HepG2 (cell line): ENCODE measurements around the gene TOM1L1. TPM values are rescaled to one million over a fixed set of nuclear protein-coding genes. Genes with fewer than 3 reads are reported as not detected.
A peak's percentile ranks its signal among the peaks of the same experiment; 100 is the strongest.

Experiments used
- CBX2 ChIP-seq, 2 experiments: fragments of 200-600 bp in 1 of 2; sonication (generic); formaldehyde crosslinking in 1 of 2; IDR thresholded peaks; 2 replicates each; pipeline versions ENCODE4 v1.7.0 to v1.8.1; 2018 to 2022; ENCODE audit warnings: low read depth in 2 of 2, low read length in 1 of 2, mild to moderate bottlenecking in 1 of 2, missing genetic modification reagents in 1 of 2
- E2F2 ChIP-seq: sonication (generic); formaldehyde crosslinking; IDR thresholded peaks from 2 replicates; pipeline ENCODE4 v1.4.0; 2020; ENCODE audit warnings: missing genetic modification reagents, borderline replicate concordance
- ERF ChIP-seq: IDR thresholded peaks from 2 replicates; pipeline ENCODE4 v1.6.1; 2018; ENCODE audit warnings: missing biosample characterization, missing genetic modification reagents
- GMEB1 ChIP-seq: sonication (generic); formaldehyde crosslinking; IDR thresholded peaks from 2 replicates; pipeline ENCODE4 v1.5.1; 2020; ENCODE audit warnings: missing genetic modification reagents, mild to moderate bottlenecking, borderline replicate concordance
- IRX3 ChIP-seq: sonication (generic); formaldehyde crosslinking; IDR thresholded peaks from 2 replicates; pipeline ENCODE4 v1.8.1; 2023; ENCODE audit warnings: mild to moderate bottlenecking, low read depth, missing genetic modification reagents, borderline replicate concordance
- JUND ChIP-seq: sonication (generic); formaldehyde crosslinking; IDR thresholded peaks from 2 replicates; pipeline ENCODE4 v1.8.0; 2022; ENCODE audit warnings: mild to moderate bottlenecking, missing genetic modification reagents
- MTA1 ChIP-seq: sonication (generic); formaldehyde crosslinking; IDR thresholded peaks from 2 replicates; pipeline ENCODE4 v1.4.0; 2020; ENCODE audit warnings: missing genetic modification reagents, mild to moderate bottlenecking, borderline replicate concordance
- MTF2 ChIP-seq: sonication (generic); formaldehyde crosslinking; IDR thresholded peaks from 2 replicates; pipeline ENCODE4 v1.5.0; 2020; ENCODE audit warnings: missing genetic modification reagents, borderline replicate concordance
- NRL ChIP-seq: sonication (generic); formaldehyde crosslinking; IDR thresholded peaks from 2 replicates; pipeline ENCODE4 v1.5.0; 2020; ENCODE audit warnings: missing genetic modification reagents, mild to moderate bottlenecking, moderate library complexity, borderline replicate concordance
- TARDBP ChIP-seq: sonication (generic); formaldehyde crosslinking; IDR thresholded peaks from 2 replicates; pipeline ENCODE4 v1.8.0; 2022; ENCODE audit warnings: mild to moderate bottlenecking, missing genetic modification reagents
- TMF1 ChIP-seq: sonication (generic); formaldehyde crosslinking; IDR thresholded peaks from 2 replicates; pipeline ENCODE4 v1.8.1; 2022; ENCODE audit warnings: low read depth, missing genetic modification reagents
- ZNF230 ChIP-seq: sonication (generic); formaldehyde crosslinking; IDR thresholded peaks from 2 replicates; pipeline ENCODE4 v1.4.0; 2020; ENCODE audit warnings: mild to moderate bottlenecking, missing genetic modification reagents
- ZNF264 ChIP-seq: sonication (generic); formaldehyde crosslinking; IDR thresholded peaks from 2 replicates; pipeline ENCODE4 v1.4.0; 2020; ENCODE audit warnings: missing genetic modification reagents
- ZNF275 ChIP-seq: sonication (generic); formaldehyde crosslinking; IDR thresholded peaks from 2 replicates; pipeline ENCODE4 v1.8.0; 2022; ENCODE audit warnings: missing genetic modification reagents, mild to moderate bottlenecking, inconsistent platforms, borderline replicate concordance
- ZNF335 ChIP-seq: sonication (generic); formaldehyde crosslinking; IDR thresholded peaks from 2 replicates; pipeline ENCODE4 v1.4.0; 2020; ENCODE audit warnings: missing genetic modification reagents
- ZNF33B ChIP-seq: sonication (generic); formaldehyde crosslinking; IDR thresholded peaks from 2 replicates; pipeline ENCODE4 v1.5.1; 2020; ENCODE audit warnings: mild to moderate bottlenecking, missing genetic modification reagents
- ZNF460 ChIP-seq: sonication (generic); formaldehyde crosslinking; IDR thresholded peaks from 2 replicates; pipeline ENCODE4 v1.5.1; 2020; ENCODE audit warnings: missing genetic modification reagents, mild to moderate bottlenecking, borderline replicate concordance
- ZNF547 ChIP-seq: sonication (generic); formaldehyde crosslinking; IDR thresholded peaks from 2 replicates; pipeline ENCODE4 v1.5.1; 2020; ENCODE audit warnings: mild to moderate bottlenecking, missing genetic modification reagents
- ZNF563 ChIP-seq: sonication (generic); formaldehyde crosslinking; IDR thresholded peaks from 2 replicates; pipeline ENCODE4 v1.8.0; 2022; ENCODE audit warnings: mild to moderate bottlenecking, moderate library complexity, missing genetic modification reagents
- ZNF691 ChIP-seq: sonication (generic); formaldehyde crosslinking; IDR thresholded peaks from 2 replicates; pipeline ENCODE4 v1.4.0; 2020; ENCODE audit warnings: missing genetic modification reagents, low read depth, mild to moderate bottlenecking, borderline replicate concordance
- ZNF792 ChIP-seq: IDR thresholded peaks from 2 replicates; pipeline ENCODE4 v1.6.1; 2016
- ZSCAN31 ChIP-seq: sonication (generic); formaldehyde crosslinking; IDR thresholded peaks from 2 replicates; pipeline ENCODE4 v1.5.0; 2020; ENCODE audit warnings: low read depth, mild to moderate bottlenecking, missing genetic modification reagents
- polyA plus RNA-seq, 8 experiments: library from polyadenylated mRNA; depleted of rRNA in 3 of 8; stranded (reverse) in 7 of 8; unstranded in 1 of 8; fragments of >200 nt; fragmentation: Illumina TruSeq in 4 of 8; extraction: Trizol in 4 of 8; gene quantifications; 2 replicates each; pipeline versions ENCODE4 v1.2.1 to v1.2.3, GENCODE V29; 2011 to 2016; ENCODE audit warnings: low read depth in 4 of 8, missing spikeins in 1 of 8, mixed read lengths in 1 of 8; ENCODE audit not compliant: insufficient read depth in 1 of 8
- total RNA-seq, 5 experiments: library from RNA; depleted of rRNA; stranded (reverse); fragments of >200 nt; fragmentation: Illumina TruSeq; extraction: Trizol; gene quantifications; 2 replicates each; pipeline ENCODE4 v1.2.3, GENCODE V29; 2016; ENCODE audit warnings: low read depth in 1 of 5

TOM1L1 gene
- total and polyA plus RNA-seq, 2 of the 13 experiments (the other 11 are each of a cell fraction or from before 2014, with no cell fraction given) = 45.3 to 51.3 TPM

- TF ChIP-seq JUND (no peak), GMEB1 (CRISPR knock-in tag) (peak; percentile 66; the same call in 1 of the 2 replicates), TMF1 (CRISPR knock-in tag) (0 out of 2 replicates have a peak, but pooled peaks have one; percentile 28), ZNF563 (CRISPR knock-in tag) (peak; percentile 70; the same call in 1 of the 2 replicates), ZNF230 (CRISPR knock-in tag) (peak; percentile 63; the same call in 1 of the 2 replicates), E2F2 (CRISPR knock-in tag) (peak; percentile 57; the same call in 1 of the 2 replicates), ERF (CRISPR knock-in tag) (peak; percentile 81; the same call in 1 of the 2 replicates), ZSCAN31 (CRISPR knock-in tag) (peak; percentile 87), ZNF792 (peak; percentile 22), NRL (CRISPR knock-in tag) (peak; percentile 85), MTA1 (CRISPR knock-in tag) (peak; percentile 61; the same call in 1 of the 2 replicates), ZNF460 (no peak; the same call in 1 of the 2 replicates), ZNF33B (CRISPR knock-in tag) (peak; percentile 55; the same call in 1 of the 2 replicates), ZNF264 (peak; percentile 72; the same call in 1 of the 2 replicates), ZNF275 (CRISPR knock-in tag) (peak; percentile 96; the same call in 1 of the 2 replicates), MTF2 (CRISPR knock-in tag) (peak; percentile 74; the same call in 1 of the 2 replicates), ZNF691 (CRISPR knock-in tag) (0 out of 2 replicates have a peak, but pooled peaks have one; percentile 47), IRX3 (CRISPR knock-in tag) (0 out of 2 replicates have a peak, but pooled peaks have one; percentile 62), ZNF547 (CRISPR knock-in tag) (peak; percentile 92), TARDBP (CRISPR knock-in tag) (peak; percentile 80), ZNF335 (peak; percentile 82), CBX2 (IDR thresholded peaks at IDR 0.05; ENCODE audit: low read depth, low read length) (no peak), CBX2 (CRISPR knock-in tag; IDR thresholded peaks at IDR 0.05; ENCODE audit: low read depth) (no peak)
These were observed 67.8 kb downstream of the TOM1L1 start, which contains the start of the genes COX11 and STXBP4 (continued) for GRCh38 chr17:54968262-54968987.
